HepG2 (cell line): ENCODE results near the gene HDDC3. TPM values are rescaled to one million over a fixed set of nuclear protein-coding genes. Genes with fewer than 3 reads are reported as not detected.

ENCODE experiments used
- ATAC-seq: fragments of 200-7000 bp; cut with Tn5 transposase; 3 replicates; pipeline ENCODE4 v1.9.1; 2020; ENCODE audit warnings: mild to moderate bottlenecking, moderate library complexity
- BruUV-seq: library from RNA; stranded (reverse); fragments of 400-500 nt; replicated peaks from 2 replicates; lab custom pipeline; 2021; lab: Mats Ljungman, UMichigan
- CTCF ChIA-PET: fragments of 300-600 bp; formaldehyde crosslinking; extraction: SDS; loops from one replicate; lab custom pipeline; 2021; ENCODE audit warnings: low total read pairs, inconsistent platforms, low intra/inter-chr PET ratio; lab: Yijun Ruan, JAX
- POLR2A ChIA-PET: fragments of 350-600 bp; sonication (Branson Sonifier 250); formaldehyde crosslinking; loops from one replicate; lab custom pipeline; 2020; ENCODE audit warnings: antibody characterized with exemption, inconsistent platforms; lab: Yijun Ruan, JAX
- DNase-seq: peaks from one replicate; pipeline ENCODE4 v3.0.0-alpha.2; 2015; ENCODE audit warnings: low spot score
- FAIRE-seq: peaks from 3 replicates; lab custom pipeline; 2011; peaks lifted over from hg19 to GRCh38; lab: Jason Lieb, UNC
- H2AFZ ChIP-seq: one replicate; pipeline ENCODE4 v1.6.1; 2011; ENCODE audit warnings: low read length, inconsistent platforms
- H3K27ac ChIP-seq: fragments of 300-600 bp; 3 replicates; pipeline ENCODE4 v1.8.0; 2011; ENCODE audit warnings: mixed run types, mild to moderate bottlenecking, mixed read lengths, low read length, inconsistent platforms; ENCODE audit not compliant: insufficient read depth; ENCODE audit errors: extremely low read length
- H3K27me3 ChIP-seq, 2 experiments: fragments of 200-600 bp in 1 of 2; 2 replicates in 1 of 2; 3 replicates in 1 of 2; pipeline versions ENCODE4 v1.6.0 to v1.8.0; 2011; ENCODE audit warnings: low read length in 2 of 2, mild to moderate bottlenecking in 2 of 2, moderate library complexity in 2 of 2, inconsistent platforms in 1 of 2; ENCODE audit not compliant: insufficient read depth in 2 of 2, control insufficient read depth in 1 of 2
- H3K36me3 ChIP-seq, 2 experiments: fragments of 200-600 bp in 1 of 2; replicated peaks in 1 of 2; 2 replicates in 1 of 2; 3 replicates in 1 of 2; pipeline versions ENCODE4 v1.5.1 to v1.8.0; 2011; ENCODE audit warnings: low read length in 2 of 2, inconsistent platforms in 1 of 2; ENCODE audit not compliant: insufficient read depth in 2 of 2, control insufficient read depth in 1 of 2
- H3K4me1 ChIP-seq: 2 replicates; pipeline ENCODE4 v1.5.1; 2012; ENCODE audit warnings: low read length, inconsistent platforms; ENCODE audit not compliant: insufficient read depth
- H3K4me2 ChIP-seq: 2 replicates; pipeline ENCODE4 v1.6.0; 2011; ENCODE audit warnings: low read depth, low read length, inconsistent platforms
- H3K4me3 ChIP-seq, 3 experiments: fragments of 200-600 bp in 1 of 3; sonication (generic), shearing (Covaris generic) in 1 of 3; replicated peaks in 1 of 3; 2 replicates each; pipeline ENCODE4 v1.5.1; 2011 to 2016; ENCODE audit warnings: low read length in 3 of 3, inconsistent platforms in 2 of 3, low read depth in 2 of 3, mild to moderate bottlenecking in 2 of 3, control low read depth in 1 of 3, mixed read lengths in 1 of 3; ENCODE audit not compliant: insufficient read depth in 1 of 3
- H3K79me2 ChIP-seq: one replicate; pipeline ENCODE4 v1.6.1; 2011; ENCODE audit warnings: low read length, inconsistent platforms; ENCODE audit not compliant: insufficient read depth
- H3K9ac ChIP-seq: 2 replicates; pipeline ENCODE4 v1.6.0; 2011; ENCODE audit warnings: mild to moderate bottlenecking, low read depth, low read length, inconsistent platforms; ENCODE audit not compliant: insufficient read depth
- H3K9me3 ChIP-seq: 2 replicates; pipeline ENCODE4 v1.5.1; 2012; ENCODE audit warnings: mild to moderate bottlenecking, low read length
- H4K20me1 ChIP-seq: 2 replicates; pipeline ENCODE4 v1.6.0; 2011; ENCODE audit warnings: inconsistent platforms, mild to moderate bottlenecking, low read length, moderate library complexity; ENCODE audit not compliant: insufficient read depth
- ATF7-NPFF ChIP-seq: sonication (generic); formaldehyde crosslinking; IDR thresholded peaks from 2 replicates; pipeline ENCODE4 v1.8.1; 2023; ENCODE audit warnings: mild to moderate bottlenecking, low read depth, missing genetic modification reagents, moderate library complexity
- BORCS8-MEF2B ChIP-seq: sonication (generic); formaldehyde crosslinking; IDR thresholded peaks from 2 replicates; pipeline ENCODE4 v1.8.0; 2022; ENCODE audit warnings: mild to moderate bottlenecking, missing genetic modification reagents
- CBFB ChIP-seq: sonication (generic); formaldehyde crosslinking; IDR thresholded peaks from 2 replicates; pipeline ENCODE4 v1.4.0; 2020; ENCODE audit warnings: missing genetic modification reagents
- DPF2 ChIP-seq: sonication (generic); formaldehyde crosslinking; IDR thresholded peaks from 2 replicates; pipeline ENCODE4 v1.4.0; 2020; ENCODE audit warnings: mild to moderate bottlenecking, low read depth, missing genetic modification reagents, borderline replicate concordance
- E2F5 ChIP-seq: sonication (generic); formaldehyde crosslinking; conservative IDR thresholded peaks from 2 replicates; pipeline ENCODE4 v1.4.0; 2020; ENCODE audit warnings: missing genetic modification reagents
- SRSF4 ChIP-seq: fragments of 200-400 bp; formaldehyde crosslinking; IDR thresholded peaks from one replicate; pipeline ENCODE4 v1.6.1; 2018; ENCODE audit warnings: mild to moderate bottlenecking, low read depth, low read length, moderate library complexity; ENCODE audit not compliant: poor library complexity, severe bottlenecking
- ZNF234 ChIP-seq: sonication (generic); formaldehyde crosslinking; conservative IDR thresholded peaks from 2 replicates; pipeline ENCODE4 v1.5.1; 2020; ENCODE audit warnings: mild to moderate bottlenecking, missing genetic modification reagents
- ZNF431 ChIP-seq: sonication (generic); formaldehyde crosslinking; IDR thresholded peaks from 2 replicates; pipeline ENCODE4 v1.9.0; 2022; ENCODE audit warnings: missing genetic modification reagents, low read depth, mild to moderate bottlenecking, borderline replicate concordance
- ZNF569 ChIP-seq: sonication (generic); formaldehyde crosslinking; IDR thresholded peaks from 2 replicates; pipeline ENCODE4 v1.5.0; 2020; ENCODE audit warnings: mild to moderate bottlenecking, missing genetic modification reagents, moderate library complexity, borderline replicate concordance
- ZNF574 ChIP-seq: sonication (generic); formaldehyde crosslinking; IDR thresholded peaks from 2 replicates; pipeline ENCODE4 v1.4.0; 2020; ENCODE audit warnings: missing genetic modification reagents
- ZNF790 ChIP-seq: sonication (generic); formaldehyde crosslinking; IDR thresholded peaks from 2 replicates; pipeline ENCODE4 v1.8.0; 2022; ENCODE audit warnings: missing genetic modification reagents, mild to moderate bottlenecking, borderline replicate concordance
- WGBS: methylation state at CpG from one replicate; pipeline ENCODE4 v1.1.6; 2017; ENCODE audit warnings: low lambda C conversion rate; 5-methylcytosine and 5-hydroxymethylcytosine counted together
- in situ Hi-C: cut with HindIII; loops from 2 replicates; pipeline ENCODE4 v1.10.0; 2017; ENCODE audit warnings: low pct_unique_long_range_greater_than_20kb; ENCODE audit not compliant: extremely low pct_ligation_motif_present
- intact Hi-C: fragments of 100-400 bp; cut with micrococcal nuclease; formaldehyde crosslinking; loops from one replicate; pipeline ENCODE4 v1.10.0; 2022; ENCODE audit not compliant: unreplicated experiment
- polyA plus RNA-seq, 8 experiments: library from polyadenylated mRNA; depleted of rRNA in 3 of 8; stranded (reverse) in 7 of 8; unstranded in 1 of 8; fragments of >200 nt; fragmentation: Illumina TruSeq in 4 of 8; extraction: Trizol in 4 of 8; gene quantifications; 2 replicates each; pipeline versions ENCODE4 v1.2.1 to v1.2.3, GENCODE V29; 2011 to 2016; ENCODE audit warnings: low read depth in 4 of 8, missing spikeins in 1 of 8, mixed read lengths in 1 of 8; ENCODE audit not compliant: insufficient read depth in 1 of 8
- total RNA-seq, 5 experiments: library from RNA; depleted of rRNA; stranded (reverse); fragments of >200 nt; fragmentation: Illumina TruSeq; extraction: Trizol; gene quantifications; 2 replicates each; pipeline ENCODE4 v1.2.3, GENCODE V29; 2016; ENCODE audit warnings: low read depth in 1 of 5
- TF ChIP-seq, protein P1 (sequence below): IDR thresholded peaks from 2 replicates; pipeline ENCODE4 v1.6.1; 2016; ENCODE audit warnings: low read depth, borderline replicate concordance
- TF ChIP-seq, protein P2 (sequence below): sonication (generic); formaldehyde crosslinking; IDR thresholded peaks from 2 replicates; pipeline ENCODE4 v1.8.0; 2022; ENCODE audit warnings: mild to moderate bottlenecking, missing genetic modification reagents, moderate library complexity

HDDC3 gene
- total and polyA plus RNA-seq, 2 of the 13 experiments (the other 11 are each of a cell fraction or from before 2014, with no cell fraction given): 18.7 to 28.3 TPM

- Histone ChIP-seq H3K27me3 (no peaks in the 10 kb centered on the region), H3K4me2 (no peak overlapping the region)
- WGBS: 97% methylated on average over 7 of the region's 7 CpGs
- TF ChIP-seq ZNF574 (no peak), SRSF4 (no peak), DPF2 (CRISPR knock-in tag) (no peak), BORCS8-MEF2B (CRISPR knock-in tag) (no peak), ATF7-NPFF (no peak), ZNF234 (CRISPR knock-in tag) (no peak), CBFB (CRISPR knock-in tag) (no peak), E2F5 (CRISPR knock-in tag) (no peak), ZNF790 (CRISPR knock-in tag) (no peak), ZNF431 (CRISPR knock-in tag) (no peak), ZNF569 (CRISPR knock-in tag) (no peak)
- TF ChIP-seq, protein P1, sequence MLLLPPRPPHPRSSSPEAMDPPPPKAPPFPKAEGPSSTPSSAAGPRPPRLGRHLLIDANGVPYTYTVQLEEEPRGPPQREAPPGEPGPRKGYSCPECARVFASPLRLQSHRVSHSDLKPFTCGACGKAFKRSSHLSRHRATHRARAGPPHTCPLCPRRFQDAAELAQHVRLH (CRISPR knock-in tag): no peak
- TF ChIP-seq, protein P2, sequence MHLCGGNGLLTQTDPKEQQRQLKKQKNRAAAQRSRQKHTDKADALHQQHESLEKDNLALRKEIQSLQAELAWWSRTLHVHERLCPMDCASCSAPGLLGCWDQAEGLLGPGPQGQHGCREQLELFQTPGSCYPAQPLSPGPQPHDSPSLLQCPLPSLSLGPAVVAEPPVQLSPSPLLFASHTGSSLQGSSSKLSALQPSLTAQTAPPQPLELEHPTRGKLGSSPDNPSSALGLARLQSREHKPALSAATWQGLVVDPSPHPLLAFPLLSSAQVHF (CRISPR knock-in tag): no peak
- TF ChIP-seq, all 625 proteins: peak for 0
- POLR2A ChIA-PET: no interaction called here
- Histone ChIP-seq H2AFZ (no peak overlapping the region), H3K36me3 (peaks cover 24 to 75% of the 10 kb centered on the region in 2 experiments), H4K20me1 (no peaks in the 10 kb centered on the region; the same call in 1 of the 2 replicates), H3K79me2 (no peaks in the 10 kb centered on the region), H3K27ac (no peak overlapping the region), H3K9ac (no peak overlapping the region), H3K4me1 (no peaks in the 10 kb centered on the region), H3K4me3 (no peak overlapping the region), H3K9me3 (no peaks in the 10 kb centered on the region)
- DNase-seq (no peak), FAIRE-seq (no peak), ATAC-seq (no peak)
- no TSS peak for BruUV-seq
- CTCF ChIA-PET: no interaction called here
- in situ Hi-C loops (no loop called here), intact Hi-C loops (no loop called here)
Observed at GRCh38 chr15:90970274-90970673, 37.9 kb upstream of the HDDC3 start.
